Stimulated activated CD8-positive, alpha-beta memory T cell treated with anti-CD3 and anti-CD28 coated beads, Interleukin-4, amount 100 ng/mL, for 24 hours (primary cell): Measurements from ENCODE around the gene WWOX.

Source experiments
- DNase-seq: peaks from one replicate; pipeline ENCODE4 v3.0.0-alpha.2; 2020; ENCODE audit warnings: low read depth

Gene WWOX

GRCh38 chr16:78227855-78228254 is 128.4 kb downstream of the WWOX start:
- no peak for DNase-seq

DNA sequence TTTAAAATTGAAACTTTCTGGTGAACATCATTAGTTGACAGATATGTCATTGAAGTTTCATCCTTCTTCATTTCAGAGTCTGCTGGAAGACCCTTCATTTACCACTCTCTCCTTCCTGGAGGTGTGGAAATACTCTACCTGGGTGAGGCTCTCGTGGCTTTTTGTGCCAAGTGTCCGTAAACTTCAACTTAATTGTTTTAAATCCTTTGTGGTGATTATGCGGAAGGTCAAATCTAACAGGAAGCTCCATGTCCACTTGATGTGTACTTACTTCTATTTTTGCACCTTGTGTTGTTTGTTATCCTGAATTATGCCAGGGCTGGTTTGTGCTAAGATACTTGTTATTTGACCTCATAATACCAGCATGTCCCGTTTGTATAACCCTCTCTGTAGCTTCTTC is 129.2 kb downstream of the WWOX start:
- no peak for DNase-seq

DNA sequence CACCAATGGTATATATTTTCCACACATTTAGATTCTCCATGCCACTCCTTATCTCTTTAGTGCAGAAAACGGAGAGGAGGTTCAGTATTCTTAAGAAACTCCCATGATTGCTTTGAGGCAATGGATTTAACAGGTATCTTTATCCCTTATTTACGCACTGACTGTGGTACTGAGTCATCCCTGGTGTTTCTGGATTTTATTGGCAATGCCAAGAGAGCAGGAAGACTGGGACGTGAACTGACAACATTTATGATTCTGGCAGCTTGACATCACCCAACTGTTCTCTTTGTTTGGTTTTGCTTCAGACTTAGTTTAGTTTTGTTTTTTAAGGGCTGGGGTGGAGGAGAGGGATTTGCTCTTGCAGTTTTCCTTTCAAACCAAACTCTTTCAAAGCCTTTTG is 131.4 kb downstream of the WWOX start:
- no peak for DNase-seq

DNA sequence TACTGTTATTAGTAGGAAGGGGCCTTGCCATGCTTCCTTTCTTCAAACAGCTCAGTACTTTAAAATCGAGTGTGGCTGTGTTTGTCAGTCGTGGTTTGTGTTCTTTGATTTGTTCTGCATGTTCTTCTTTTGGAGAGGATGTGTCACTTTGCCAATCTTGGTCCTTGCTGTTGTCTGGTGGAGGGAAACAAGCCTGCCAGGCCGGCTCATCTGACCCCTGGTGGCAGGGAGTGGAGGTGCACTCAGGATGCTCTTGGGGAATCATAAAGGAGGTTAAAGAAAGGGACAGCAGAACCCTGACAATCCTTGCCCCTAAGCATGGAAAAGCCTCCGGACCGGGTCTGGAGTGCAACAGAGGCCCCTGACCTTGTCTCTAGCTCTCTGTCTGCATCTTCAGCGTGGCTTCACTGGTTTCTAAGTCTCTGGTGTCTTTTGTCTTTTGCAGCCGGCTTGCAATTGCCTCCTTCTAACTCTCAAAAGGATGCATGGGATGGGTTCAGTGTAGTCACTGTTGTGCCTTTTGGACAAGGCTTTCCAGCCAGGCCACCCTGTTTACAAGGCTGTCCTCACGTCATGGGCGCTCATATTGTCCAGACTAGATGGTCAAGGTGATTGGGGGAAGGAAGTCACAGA is 135.8 kb downstream of the WWOX start:
- peak; percentile 42 for DNase-seq

DNA sequence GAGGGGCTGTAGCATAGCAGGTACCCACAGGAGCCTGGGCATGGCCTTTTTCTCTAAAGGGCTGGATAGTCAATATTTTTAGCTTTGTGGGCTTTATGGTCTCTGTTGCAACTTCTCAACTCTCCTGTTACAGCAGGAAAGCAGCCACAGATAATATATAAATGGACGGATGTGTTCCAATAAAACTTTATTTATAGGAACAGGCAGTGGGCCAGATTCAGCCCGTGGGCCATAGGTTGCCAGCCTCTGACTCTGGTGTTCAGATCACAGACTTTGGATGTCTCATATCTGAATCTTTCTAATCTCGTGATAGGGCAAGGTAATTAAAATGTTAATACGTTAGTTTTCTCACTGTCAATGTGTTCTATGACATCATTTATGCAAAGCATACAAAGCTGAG is 136.4 kb downstream of the WWOX start:
- DNase-seq = no peak

DNA sequence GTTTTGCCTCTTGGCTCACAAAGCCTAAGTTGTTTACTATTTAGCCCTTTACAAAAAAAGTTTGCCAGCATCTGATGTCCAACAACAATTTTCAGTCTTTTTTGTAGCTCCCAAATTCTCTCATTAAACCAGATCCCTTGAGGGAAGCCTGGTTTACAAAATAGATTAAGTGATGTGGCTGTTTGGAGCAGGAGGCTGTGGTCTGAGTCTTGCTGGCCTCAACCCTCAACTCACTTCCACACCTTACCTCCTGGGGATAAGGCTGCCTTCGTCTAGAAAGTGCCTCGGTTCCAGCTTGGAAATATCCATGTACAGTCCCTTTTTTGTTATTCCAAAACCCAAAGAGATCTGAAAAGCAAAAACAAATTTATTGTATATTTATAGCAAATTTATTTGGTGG is 138.4 kb downstream of the WWOX start:
- no peak for DNase-seq

GRCh38 chr16:78240459-78241222 is 141.2 kb downstream of the WWOX start:
- DNase-seq = no peak

DNA sequence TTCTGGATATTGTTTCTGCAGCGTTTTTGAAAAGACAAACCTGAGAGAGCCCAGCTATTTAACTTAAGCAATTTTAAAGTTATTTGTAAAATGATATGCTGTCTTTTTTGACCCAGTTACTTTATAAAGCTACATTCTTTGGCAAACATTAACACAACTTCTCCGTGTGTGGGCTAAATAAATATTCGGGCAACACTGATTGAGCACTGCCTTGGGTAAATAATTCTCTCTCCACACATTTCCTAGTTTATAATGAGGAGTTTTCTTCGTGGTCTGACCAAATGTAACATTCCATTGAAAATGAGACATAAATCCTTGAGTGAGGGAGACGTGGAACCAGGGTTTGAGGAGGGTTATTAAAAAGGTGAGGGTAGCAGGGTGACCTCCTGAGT is 142.8 kb downstream of the WWOX start:
- DNase-seq = no peak

- DNase-seq = no peak
Observed at GRCh38 chr16:78244131-78244895, 144.9 kb downstream of the WWOX start.

DNA sequence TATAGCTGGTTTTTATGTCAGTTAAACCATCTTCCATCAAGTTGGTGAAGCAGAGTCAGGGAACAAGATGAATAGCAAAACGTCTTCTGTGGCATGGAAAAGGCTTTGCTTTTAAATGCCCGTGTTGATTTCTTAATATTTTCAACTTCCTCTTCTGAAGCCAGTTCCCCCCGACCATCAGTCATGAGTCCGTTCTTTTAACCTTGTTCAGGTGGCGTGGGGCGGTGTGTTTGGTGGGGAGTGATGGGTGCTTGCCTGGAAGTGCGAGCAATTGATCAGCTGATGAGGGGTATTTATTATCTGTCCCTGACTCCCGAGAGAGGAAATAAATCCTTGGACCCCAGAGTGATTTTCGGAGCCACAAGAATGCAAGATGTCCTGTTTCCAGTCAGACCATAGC is 147.1 kb downstream of the WWOX start:
- no peak for DNase-seq

DNA sequence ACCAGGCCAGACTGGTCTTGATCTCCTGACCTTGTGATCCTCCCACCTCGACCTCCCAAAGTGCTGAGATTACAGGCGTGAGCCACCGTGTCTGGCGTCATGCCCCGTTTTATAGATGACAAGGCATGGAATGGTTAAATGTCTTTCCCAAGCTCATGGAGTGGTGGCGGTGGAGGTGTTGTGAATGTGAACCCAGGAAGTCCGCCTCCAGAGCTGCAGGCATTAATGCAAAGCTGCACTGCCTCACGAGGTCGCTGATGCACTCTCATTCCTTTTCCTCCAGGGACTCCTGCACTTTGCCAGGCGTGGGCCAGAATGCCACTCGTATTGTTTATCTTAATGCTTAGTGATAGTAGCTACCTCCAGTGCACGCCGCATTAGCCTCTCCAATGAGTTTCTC is 149.6 kb downstream of the WWOX start:
- DNase-seq = no peak

GRCh38 chr16:78249832-78250231 is 150.4 kb downstream of the WWOX start:
- no peak for DNase-seq

GRCh38 chr16:78251115-78251514 is 151.7 kb downstream of the WWOX start:
- no peak for DNase-seq

DNA sequence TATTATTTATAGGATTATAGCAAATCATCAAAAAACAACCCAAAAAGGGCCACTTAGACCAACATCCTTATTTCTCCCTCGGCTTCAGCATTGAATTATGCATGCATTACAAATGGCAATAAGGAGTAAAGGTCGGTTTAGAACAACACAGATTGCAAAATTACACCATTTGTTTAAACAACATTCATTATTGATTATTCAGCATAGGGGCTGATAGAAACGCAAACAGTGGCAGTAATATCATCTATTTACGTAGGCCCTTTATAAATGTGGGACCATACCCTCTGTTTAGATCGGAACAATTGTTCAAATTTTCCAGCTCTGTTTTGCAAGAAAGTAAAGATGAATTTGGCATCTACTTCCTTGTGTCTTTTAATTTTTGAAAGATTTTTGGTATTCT is 153.3 kb downstream of the WWOX start:
- no peak for DNase-seq

DNA sequence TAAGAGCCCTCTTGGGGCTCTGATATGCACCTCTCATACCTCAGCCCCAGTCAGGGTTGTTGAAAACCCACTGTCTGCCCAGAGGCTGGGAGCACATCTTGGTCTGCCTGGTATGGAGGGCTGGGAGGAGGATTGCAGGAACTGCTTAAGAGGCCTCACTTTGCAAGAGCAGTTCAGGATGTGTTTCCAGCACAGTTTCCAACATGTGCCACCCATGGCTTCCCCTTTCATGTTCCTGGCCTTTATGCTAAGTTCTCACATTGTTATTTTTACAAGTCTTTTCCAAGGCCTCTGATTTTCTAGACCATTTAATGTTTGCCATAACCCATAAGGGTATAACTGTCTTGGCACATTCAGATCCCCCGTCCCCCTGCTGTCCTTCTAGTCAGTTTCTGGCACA is 155.4 kb downstream of the WWOX start:
- no peak for DNase-seq

- DNase-seq = no peak
Observed at GRCh38 chr16:78256686-78257375, 157.4 kb downstream of the WWOX start.

GRCh38 chr16:78257376-78257728 is 157.9 kb downstream of the WWOX start:
- no peak for DNase-seq

DNA sequence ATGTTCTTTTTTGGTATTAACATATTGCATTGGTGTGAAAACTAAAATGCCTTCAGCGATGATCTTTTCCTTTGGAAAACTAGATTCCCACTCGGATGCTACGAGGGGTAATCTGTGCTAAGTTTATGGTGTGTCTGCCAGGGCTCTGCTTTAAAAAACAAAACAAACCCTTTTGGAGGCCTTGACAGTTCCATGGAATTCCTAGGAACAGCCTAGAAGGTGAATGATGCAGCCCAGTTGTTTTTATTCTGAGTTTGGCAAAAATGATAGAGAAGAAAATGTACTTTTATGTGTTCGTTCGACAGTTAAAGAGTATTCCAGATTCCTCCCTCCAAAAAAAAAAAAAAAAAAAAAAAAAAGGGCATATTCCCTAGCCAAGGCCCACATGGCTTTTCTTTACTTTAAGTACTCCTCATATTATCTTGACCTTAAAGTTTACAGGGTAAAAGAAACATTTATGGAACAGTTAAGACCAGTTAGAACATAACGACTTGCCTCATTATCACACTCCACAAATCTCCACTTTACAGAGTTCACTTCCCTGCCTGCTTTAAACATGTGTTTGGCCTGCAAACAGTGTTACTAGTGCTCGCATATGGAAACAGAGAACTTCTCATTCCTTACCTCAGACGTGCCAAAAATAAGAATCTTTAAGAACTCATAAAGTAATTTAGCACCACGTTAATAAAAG is 159.1 kb downstream of the WWOX start:
- no peak for DNase-seq

- no peak for DNase-seq
Observed at GRCh38 chr16:78259873-78260272, 160.4 kb downstream of the WWOX start.

GRCh38 chr16:78264642-78265041 is 165.2 kb downstream of the WWOX start:
- DNase-seq = no peak

GRCh38 chr16:78269256-78269655 is 169.8 kb downstream of the WWOX start:
- DNase-seq = no peak

DNA sequence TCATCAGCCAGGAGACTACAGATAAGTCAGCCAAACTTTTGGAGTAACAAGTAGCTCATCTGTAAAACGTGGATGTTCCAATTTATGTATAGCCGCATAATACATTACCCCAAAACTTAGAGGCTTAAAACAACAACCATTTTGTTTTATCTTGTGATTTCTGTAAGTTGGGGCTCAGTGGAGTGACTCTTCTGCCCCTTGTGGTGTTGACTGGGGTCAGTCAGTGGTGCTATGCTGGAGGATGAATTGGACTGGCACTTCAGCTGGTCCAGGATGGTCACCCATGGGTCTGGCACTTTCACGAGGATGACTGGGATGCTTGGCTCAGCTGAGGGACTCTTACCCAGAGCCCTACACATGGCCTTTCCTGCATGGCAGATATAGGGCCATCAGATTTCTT is 172.5 kb downstream of the WWOX start:
- DNase-seq = no peak
